Stimulated activated CD8-positive, alpha-beta memory T cell treated with anti-CD3 and anti-CD28 coated beads, Interleukin-15, amount 100 ng/mL, for 24 hours (primary cell): ENCODE data around the gene LAMA2.

ENCODE experiments used
- DNase-seq: peaks from one replicate; pipeline ENCODE4 v3.0.0-alpha.2; 2020; ENCODE audit warnings: low read depth

Gene LAMA2

GRCh38 chr6:129262661-129263060, 379.7 kb downstream of the LAMA2 start:
- no peak for DNase-seq

- no peak for DNase-seq
Measured at GRCh38 chr6:129263176-129263575, 380.2 kb downstream of the LAMA2 start.

GRCh38 chr6:129264480-129265045, 381.6 kb downstream of the LAMA2 start:
- no peak for DNase-seq

GRCh38 chr6:129267028-129267427, 384.1 kb downstream of the LAMA2 start:
- no peak for DNase-seq

- no peak for DNase-seq
Measured at GRCh38 chr6:129269076-129269475, 386.1 kb downstream of the LAMA2 start.

GRCh38 chr6:129269891-129270290, 387.0 kb downstream of the LAMA2 start:
- DNase-seq = no peak

- no peak for DNase-seq
Measured at GRCh38 chr6:129270450-129270849, 387.5 kb downstream of the LAMA2 start.

GRCh38 chr6:129273161-129273560, 390.2 kb downstream of the LAMA2 start:
- DNase-seq = no peak

- no peak for DNase-seq
Measured at GRCh38 chr6:129276461-129276860, 393.5 kb downstream of the LAMA2 start.

GRCh38 chr6:129276986-129277385, 394.0 kb downstream of the LAMA2 start:
- no peak for DNase-seq

GRCh38 chr6:129279343-129280292, 396.7 kb downstream of the LAMA2 start:
- DNase-seq = no peak

- no peak for DNase-seq
Measured at GRCh38 chr6:129280293-129280644, 397.3 kb downstream of the LAMA2 start.

- no peak for DNase-seq
Measured at GRCh38 chr6:129280749-129281148, 397.8 kb downstream of the LAMA2 start.

GRCh38 chr6:129281168-129281796, 398.3 kb downstream of the LAMA2 start:
- no peak for DNase-seq

GRCh38 chr6:129282019-129282418, 399.1 kb downstream of the LAMA2 start:
- no peak for DNase-seq

- no peak for DNase-seq
Measured at GRCh38 chr6:129284225-129284624, 401.3 kb downstream of the LAMA2 start.

- DNase-seq = no peak
Measured at GRCh38 chr6:129287231-129288177, 404.6 kb downstream of the LAMA2 start.

GRCh38 chr6:129289442-129289841, 406.5 kb downstream of the LAMA2 start:
- no peak for DNase-seq

- no peak for DNase-seq
Measured at GRCh38 chr6:129292836-129293235, 409.9 kb downstream of the LAMA2 start.

- DNase-seq = no peak
Measured at GRCh38 chr6:129297592-129297991, 414.7 kb downstream of the LAMA2 start.

GRCh38 chr6:129302671-129303070, 419.7 kb downstream of the LAMA2 start:
- DNase-seq = no peak

GRCh38 chr6:129306826-129307225, 423.9 kb downstream of the LAMA2 start:
- no peak for DNase-seq
